Nephron progenitor cell (in vitro differentiated cells): ENCODE data around the gene MOSPD3.

ENCODE experiments used
- DNase-seq: peaks from one replicate; pipeline ENCODE4 v3.0.0; 2021
- H3K27ac Mint-ChIP-seq: 2 replicates; pipeline ENCODE4 v1.8.0; 2021; ENCODE audit warnings: mild to moderate bottlenecking, moderate library complexity, mixed read lengths
- H3K27me3 Mint-ChIP-seq: 2 replicates; pipeline ENCODE4 v1.8.0; 2021; ENCODE audit warnings: mild to moderate bottlenecking, low read depth, mixed read lengths; ENCODE audit not compliant: poor library complexity
- H3K36me3 Mint-ChIP-seq: 2 replicates; pipeline ENCODE4 v1.8.0; 2021; ENCODE audit warnings: low read depth, mixed read lengths
- H3K4me1 Mint-ChIP-seq: 2 replicates; pipeline ENCODE4 v1.8.0; 2021; ENCODE audit warnings: mixed read lengths
- H3K4me3 Mint-ChIP-seq: 2 replicates; pipeline ENCODE4 v1.8.0; 2021; ENCODE audit warnings: mild to moderate bottlenecking, moderate library complexity, mixed read lengths
- H3K9me3 Mint-ChIP-seq: 2 replicates; pipeline ENCODE4 v1.8.0; 2021; ENCODE audit warnings: mild to moderate bottlenecking, moderate library complexity, mixed read lengths
- CTCF ChIP-seq: fragments of 200-600 bp; sonication (generic); IDR thresholded peaks from 2 replicates; pipeline ENCODE4 v1.5.0; 2021; ENCODE audit warnings: antibody characterized with exemption

Gene MOSPD3

GRCh38 chr7:100613412-100614175, 1.3 kb downstream of the MOSPD3 start:
- peaks cover 17% of the 10 kb centered on the region for H3K36me3 Mint-ChIP-seq
- H3K27me3 Mint-ChIP-seq: peaks cover 14% of the 10 kb centered on the region
- peaks cover 13% of the 10 kb centered on the region for H3K4me1 Mint-ChIP-seq
- H3K9me3 Mint-ChIP-seq: no peaks in the 10 kb centered on the region
- no peak for DNase-seq
- peak overlapping the region; percentile 98 for H3K4me3 Mint-ChIP-seq
- no peak for TF ChIP-seq CTCF
- H3K27ac Mint-ChIP-seq: no peak overlapping the region

GRCh38 chr7:100614308-100614861, 2.0 kb downstream of the MOSPD3 start:
- Mint-ChIP-seq H3K4me3 (no peak overlapping the region), H3K27ac (no peak overlapping the region), H3K4me1 (peaks cover 13% of the 10 kb centered on the region), H3K27me3 (peaks cover 17% of the 10 kb centered on the region), H3K36me3 (peaks cover 15% of the 10 kb centered on the region), H3K9me3 (no peaks in the 10 kb centered on the region)
- DNase-seq: no peak
- no peak for TF ChIP-seq CTCF

GRCh38 chr7:100620239-100620638, 7.9 kb downstream of the MOSPD3 start:
- Mint-ChIP-seq H3K4me1 (peaks cover 18% of the 10 kb centered on the region), H3K4me3 (no peak overlapping the region), H3K36me3 (peaks cover 12% of the 10 kb centered on the region), H3K9me3 (no peaks in the 10 kb centered on the region), H3K27ac (no peak overlapping the region), H3K27me3 (peaks cover 33% of the 10 kb centered on the region)
- DNase-seq: no peak
- no peak for TF ChIP-seq CTCF

DNA sequence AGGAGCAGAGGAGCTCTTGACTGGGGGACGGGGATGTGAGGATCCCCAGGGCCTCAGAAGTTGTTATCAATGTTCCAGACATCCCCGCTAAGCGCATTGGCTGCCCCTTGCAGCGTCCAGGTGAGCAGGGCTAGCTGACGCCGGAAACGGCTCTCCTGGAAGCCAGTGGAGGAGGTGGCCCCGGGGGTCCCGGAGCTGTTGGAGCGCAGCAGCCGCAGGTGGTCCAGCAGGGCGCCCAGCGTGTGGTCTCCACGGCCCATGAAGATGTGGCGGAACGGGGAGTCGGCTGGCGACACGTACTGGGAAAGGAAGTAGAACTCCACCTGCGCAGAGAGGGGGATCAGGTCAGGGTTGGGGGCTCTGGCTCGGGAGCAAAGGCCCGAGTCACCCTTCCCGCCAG, 8.5 kb downstream of the MOSPD3 start:
- TF ChIP-seq CTCF: no peak
- H3K27ac Mint-ChIP-seq: no peak overlapping the region
- no peaks in the 10 kb centered on the region for H3K9me3 Mint-ChIP-seq
- H3K27me3 Mint-ChIP-seq: peaks cover 30% of the 10 kb centered on the region
- no peak for DNase-seq
- H3K4me1 Mint-ChIP-seq: peaks cover 20% of the 10 kb centered on the region
- H3K4me3 Mint-ChIP-seq: no peak overlapping the region
- peaks cover 11% of the 10 kb centered on the region for H3K36me3 Mint-ChIP-seq

- Mint-ChIP-seq H3K36me3 (peaks cover 11% of the 10 kb centered on the region), H3K4me1 (peaks cover 26% of the 10 kb centered on the region), H3K9me3 (no peaks in the 10 kb centered on the region), H3K27ac (no peak overlapping the region), H3K27me3 (peaks cover 24% of the 10 kb centered on the region), H3K4me3 (no peak overlapping the region)
- TF ChIP-seq CTCF: no peak
- no peak for DNase-seq
Observed at GRCh38 chr7:100621554-100621953, 9.2 kb downstream of the MOSPD3 start.
